HepG2 (cell line): ENCODE measurements around the gene FASTKD1. TPM values are rescaled to one million over a fixed set of nuclear protein-coding genes. Genes with fewer than 3 reads are reported as not detected.

Experiments
- BCL6 ChIP-seq: IDR thresholded peaks from 2 replicates; pipeline ENCODE4 v1.6.1; 2016; ENCODE audit warnings: missing genetic modification reagents, missing compliant biosample characterization
- BRD4 ChIP-seq: sonication (generic); formaldehyde crosslinking; IDR thresholded peaks from 2 replicates; pipeline ENCODE4 v1.4.0; 2020; ENCODE audit warnings: missing genetic modification reagents
- GFI1 ChIP-seq: sonication (generic); formaldehyde crosslinking; IDR thresholded peaks from 2 replicates; pipeline ENCODE4 v1.5.0; 2020; ENCODE audit warnings: missing genetic modification reagents, mild to moderate bottlenecking, borderline replicate concordance
- HMG20A ChIP-seq: IDR thresholded peaks from 2 replicates; pipeline ENCODE4 v1.6.1; 2016; ENCODE audit warnings: borderline replicate concordance
- ISL2 ChIP-seq: sonication (generic); formaldehyde crosslinking; IDR thresholded peaks from 2 replicates; pipeline ENCODE4 v1.5.0; 2020; ENCODE audit warnings: missing genetic modification reagents
- NCOR1 ChIP-seq: fragments of 200-600 bp; sonication (generic); IDR thresholded peaks from 2 replicates; pipeline ENCODE4 v1.7.0; 2017; ENCODE audit warnings: antibody characterized with exemption, low read length, borderline replicate concordance
- NR2F1 ChIP-seq, 2 experiments: fragments of 450-650 bp in 1 of 2; formaldehyde crosslinking in 1 of 2; IDR thresholded peaks; 2 replicates each; pipeline versions ENCODE4 v1.5.0 to v1.6.1; 2016 to 2020; ENCODE audit warnings: mild to moderate bottlenecking in 1 of 2, missing compliant biosample characterization in 1 of 2, missing genetic modification reagents in 1 of 2, moderate library complexity in 1 of 2
- PHF20 ChIP-seq: sonication (generic); formaldehyde crosslinking; IDR thresholded peaks from 2 replicates; pipeline ENCODE4 v1.5.0; 2020; ENCODE audit warnings: mild to moderate bottlenecking, missing genetic modification reagents
- PHF21A ChIP-seq: sonication (generic); formaldehyde crosslinking; IDR thresholded peaks from 2 replicates; pipeline ENCODE4 v1.5.0; 2020; ENCODE audit warnings: mild to moderate bottlenecking, missing genetic modification reagents
- POGZ ChIP-seq: sonication (generic); formaldehyde crosslinking; IDR thresholded peaks from 2 replicates; pipeline ENCODE4 v1.4.0; 2020; ENCODE audit warnings: mild to moderate bottlenecking, missing genetic modification reagents
- POLR2G ChIP-seq: fragments of 200-400 bp; formaldehyde crosslinking; IDR thresholded peaks from 2 replicates; pipeline ENCODE4 v1.6.1; 2018; ENCODE audit warnings: mild to moderate bottlenecking, low read depth, low read length, moderate library complexity
- RERE ChIP-seq: IDR thresholded peaks from 2 replicates; pipeline ENCODE4 v1.6.1; 2016; ENCODE audit warnings: low read depth, missing genetic modification reagents, missing compliant biosample characterization
- SOX13 ChIP-seq, 3 experiments: fragments of 450-650 bp in 1 of 3; sonication (generic) in 1 of 3; formaldehyde crosslinking in 1 of 3; IDR thresholded peaks in 2 of 3; conservative IDR thresholded peaks in 1 of 3; 2 replicates each; pipeline versions ENCODE4 v1.5.0 to v1.6.1; 2016 to 2020; ENCODE audit warnings: antibody characterized with exemption in 1 of 3, mild to moderate bottlenecking in 1 of 3, missing compliant biosample characterization in 1 of 3, missing genetic modification reagents in 1 of 3, moderate library complexity in 1 of 3
- U2AF2 ChIP-seq: fragments of 200-400 bp; formaldehyde crosslinking; IDR thresholded peaks from 2 replicates; pipeline ENCODE4 v1.6.1; 2017; ENCODE audit warnings: low read depth, mild to moderate bottlenecking, low read length
- ZBTB10 ChIP-seq: sonication (generic); formaldehyde crosslinking; IDR thresholded peaks from 2 replicates; pipeline ENCODE4 v1.4.0; 2020; ENCODE audit warnings: missing genetic modification reagents, borderline replicate concordance
- ZBTB43 ChIP-seq: sonication (generic); formaldehyde crosslinking; conservative IDR thresholded peaks from 2 replicates; pipeline ENCODE4 v1.4.0; 2020; ENCODE audit warnings: missing genetic modification reagents
- ZMAT3 ChIP-seq: sonication (generic); formaldehyde crosslinking; conservative IDR thresholded peaks from 2 replicates; pipeline ENCODE4 v1.7.0; 2021; ENCODE audit warnings: missing genetic modification reagents
- ZMYM4 ChIP-seq: sonication (generic); formaldehyde crosslinking; IDR thresholded peaks from 2 replicates; pipeline ENCODE4 v1.8.1; 2023; ENCODE audit warnings: mild to moderate bottlenecking, missing genetic modification reagents
- ZNF121 ChIP-seq: sonication (generic); formaldehyde crosslinking; IDR thresholded peaks from 2 replicates; pipeline ENCODE4 v1.5.0; 2020; ENCODE audit warnings: mild to moderate bottlenecking, missing genetic modification reagents
- ZNF225 ChIP-seq: sonication (generic); formaldehyde crosslinking; IDR thresholded peaks from 2 replicates; pipeline ENCODE4 v1.4.0; 2020; ENCODE audit warnings: mild to moderate bottlenecking, missing genetic modification reagents
- ZNF558 ChIP-seq: sonication (generic); formaldehyde crosslinking; IDR thresholded peaks from 2 replicates; pipeline ENCODE4 v1.9.0; 2022; ENCODE audit warnings: mild to moderate bottlenecking, missing genetic modification reagents, borderline replicate concordance
- ZNF644 ChIP-seq: IDR thresholded peaks from 2 replicates; pipeline ENCODE4 v1.6.1; 2016; ENCODE audit warnings: low read depth
- polyA plus RNA-seq, 8 experiments: library from polyadenylated mRNA; depleted of rRNA in 3 of 8; stranded (reverse) in 7 of 8; unstranded in 1 of 8; fragments of >200 nt; fragmentation: Illumina TruSeq in 4 of 8; extraction: Trizol in 4 of 8; gene quantifications; 2 replicates each; pipeline versions ENCODE4 v1.2.1 to v1.2.3, GENCODE V29; 2011 to 2016; ENCODE audit warnings: low read depth in 4 of 8, missing spikeins in 1 of 8, mixed read lengths in 1 of 8; ENCODE audit not compliant: insufficient read depth in 1 of 8
- total RNA-seq, 5 experiments: library from RNA; depleted of rRNA; stranded (reverse); fragments of >200 nt; fragmentation: Illumina TruSeq; extraction: Trizol; gene quantifications; 2 replicates each; pipeline ENCODE4 v1.2.3, GENCODE V29; 2016; ENCODE audit warnings: low read depth in 1 of 5

FASTKD1 gene
- total and polyA plus RNA-seq, 2 of the 13 experiments (the other 11 are each of a cell fraction or from before 2014, with no cell fraction given) = 35.0 to 38.0 TPM

- no peak for TF ChIP-seq RERE (CRISPR knock-in tag)
- no peak for TF ChIP-seq ZBTB43 (CRISPR knock-in tag)
- TF ChIP-seq ZMAT3 (CRISPR knock-in tag) = no peak
- peak; percentile 60; the same call in 1 of the 2 replicates for TF ChIP-seq NCOR1
- TF ChIP-seq BCL6 = peak; percentile 56
- peak; percentile 74 for TF ChIP-seq POGZ (CRISPR knock-in tag)
- TF ChIP-seq SOX13 (IDR thresholded peaks at IDR 0.05) = no peak
- TF ChIP-seq SOX13 (CRISPR knock-in tag; conservative IDR thresholded peaks at IDR 0.05 in 1 of 2, IDR thresholded peaks at IDR 0.05 in 1 of 2) = peak in 1 of 2 experiments; percentile 43; a peak in 1 of 4 replicates
- TF ChIP-seq PHF20 (CRISPR knock-in tag) = no peak
- TF ChIP-seq BRD4 = no peak
- TF ChIP-seq ZMYM4 (CRISPR knock-in tag) = peak; percentile 68
- no peak for TF ChIP-seq ZBTB10 (CRISPR knock-in tag)
- TF ChIP-seq GFI1 (CRISPR knock-in tag) = peak; percentile 97
- TF ChIP-seq ZNF121 (CRISPR knock-in tag) = no peak
- TF ChIP-seq U2AF2 = no peak
- peak; percentile 53; the same call in 1 of the 2 replicates for TF ChIP-seq ISL2 (CRISPR knock-in tag)
- TF ChIP-seq ZNF225 (CRISPR knock-in tag) = no peak
- TF ChIP-seq HMG20A (CRISPR knock-in tag) = peak; percentile 67; the same call in 1 of the 2 replicates
- TF ChIP-seq ZNF558 (CRISPR knock-in tag) = no peak
- TF ChIP-seq ZNF644 (CRISPR knock-in tag) = peak; percentile 97
- peak; percentile 48; the same call in 1 of the 2 replicates for TF ChIP-seq PHF21A (CRISPR knock-in tag)
- TF ChIP-seq NR2F1 (CRISPR knock-in tag; IDR thresholded peaks at IDR 0.05) = no peak
- TF ChIP-seq POLR2G = peak; percentile 59
These were observed 88.0 kb downstream of the FASTKD1 start (continued) for GRCh38 chr2:169485650-169486138.
